Skeletal muscle satellite cell (primary cell): ENCODE results near the gene PEA15.

Experiments
- H3K27me3 ChIP-seq: 2 replicates; pipeline ENCODE4 v1.7.0; 2013; ENCODE audit warnings: low read length; ENCODE audit not compliant: control insufficient read depth, insufficient read depth
- H3K36me3 ChIP-seq: 2 replicates; pipeline ENCODE4 v1.7.0; 2013; ENCODE audit warnings: mild to moderate bottlenecking, control low read depth, low read length; ENCODE audit not compliant: insufficient read depth
- H3K4me1 ChIP-seq: 2 replicates; pipeline ENCODE4 v1.7.0; 2013; ENCODE audit warnings: low read length; ENCODE audit not compliant: control insufficient read depth, insufficient read depth
- H3K4me2 ChIP-seq: 2 replicates; pipeline ENCODE4 v1.7.0; 2013; ENCODE audit warnings: mild to moderate bottlenecking, low read length
- H3K4me3 ChIP-seq: 2 replicates; pipeline ENCODE4 v1.7.0; 2013; ENCODE audit warnings: low read length
- H3K9ac ChIP-seq: 2 replicates; pipeline ENCODE4 v1.7.0; 2013; ENCODE audit warnings: mild to moderate bottlenecking, low read depth, low read length, moderate library complexity
- H3K9me3 ChIP-seq: replicated peaks from 2 replicates; pipeline ENCODE4 v1.7.0; 2013; ENCODE audit warnings: mild to moderate bottlenecking, control low read depth, low read length

Gene PEA15

GRCh38 chr1:160197231-160197630, 8.0 kb upstream of the PEA15 start:
- no peak overlapping the region for H3K4me3 ChIP-seq
- H3K9ac ChIP-seq: no peak overlapping the region
- peaks cover 6% of the 10 kb centered on the region for H3K4me1 ChIP-seq
- H3K36me3 ChIP-seq: no peaks in the 10 kb centered on the region
- no peaks in the 10 kb centered on the region for H3K9me3 ChIP-seq
- no peak overlapping the region for H3K4me2 ChIP-seq
- peaks cover 10% of the 10 kb centered on the region for H3K27me3 ChIP-seq

GRCh38 chr1:160200786-160201185, 4.4 kb upstream of the PEA15 start:
- Histone ChIP-seq H3K36me3 (no peaks in the 10 kb centered on the region), H3K9me3 (no peaks in the 10 kb centered on the region), H3K9ac (no peak overlapping the region), H3K4me3 (no peak overlapping the region), H3K4me1 (peaks cover 4% of the 10 kb centered on the region), H3K27me3 (peaks cover under 1% of the 10 kb centered on the region), H3K4me2 (no peak overlapping the region)

GRCh38 chr1:160204526-160205241, 500 bp upstream of the PEA15 start:
- peak overlapping the region; percentile 79 for H3K4me2 ChIP-seq
- no peaks in the 10 kb centered on the region for H3K9me3 ChIP-seq
- H3K4me3 ChIP-seq: peak overlapping the region; percentile 57
- H3K4me1 ChIP-seq: peaks cover 36% of the 10 kb centered on the region
- peaks cover 30% of the 10 kb centered on the region for H3K36me3 ChIP-seq
- no peaks in the 10 kb centered on the region for H3K27me3 ChIP-seq
- H3K9ac ChIP-seq: peak overlapping the region; percentile 55

GRCh38 chr1:160206036-160206389, 829 bp downstream of the PEA15 start:
- Histone ChIP-seq H3K9me3 (no peaks in the 10 kb centered on the region), H3K4me3 (peak overlapping the region; percentile 99), H3K27me3 (no peaks in the 10 kb centered on the region), H3K4me2 (peak overlapping the region; percentile 98), H3K4me1 (peaks cover 45% of the 10 kb centered on the region), H3K36me3 (peaks cover 43% of the 10 kb centered on the region), H3K9ac (peak overlapping the region; percentile 100)

GRCh38 chr1:160206421-160207117, 1.4 kb downstream of the PEA15 start:
- no peaks in the 10 kb centered on the region for H3K9me3 ChIP-seq
- H3K27me3 ChIP-seq: no peaks in the 10 kb centered on the region
- H3K4me2 ChIP-seq: peak overlapping the region; percentile 98
- H3K36me3 ChIP-seq: peaks cover 49% of the 10 kb centered on the region
- H3K4me3 ChIP-seq: peak overlapping the region; percentile 99
- H3K4me1 ChIP-seq: peaks cover 45% of the 10 kb centered on the region
- peak overlapping the region; percentile 100 for H3K9ac ChIP-seq

- Histone ChIP-seq H3K9ac (peak overlapping the region; percentile 100), H3K36me3 (peaks cover 55% of the 10 kb centered on the region), H3K9me3 (no peaks in the 10 kb centered on the region), H3K4me3 (peak overlapping the region; percentile 99), H3K4me2 (peak overlapping the region; percentile 98), H3K4me1 (peaks cover 45% of the 10 kb centered on the region), H3K27me3 (no peaks in the 10 kb centered on the region)
Observed at GRCh38 chr1:160207118-160207650, 2.0 kb downstream of the PEA15 start.

- Histone ChIP-seq H3K27me3 (no peaks in the 10 kb centered on the region), H3K9me3 (no peaks in the 10 kb centered on the region), H3K4me2 (peak overlapping the region; percentile 98), H3K36me3 (peaks cover 63% of the 10 kb centered on the region), H3K4me1 (peaks cover 45% of the 10 kb centered on the region), H3K4me3 (peak overlapping the region; percentile 99), H3K9ac (peak overlapping the region; percentile 100)
Observed at GRCh38 chr1:160207771-160208556, 2.8 kb downstream of the PEA15 start.

GRCh38 chr1:160208557-160209320, 3.6 kb downstream of the PEA15 start:
- H3K4me1 ChIP-seq: peaks cover 45% of the 10 kb centered on the region
- H3K27me3 ChIP-seq: no peaks in the 10 kb centered on the region
- peak overlapping the region; percentile 100 for H3K9ac ChIP-seq
- H3K36me3 ChIP-seq: peaks cover 69% of the 10 kb centered on the region
- peak overlapping the region; percentile 99 for H3K4me3 ChIP-seq
- peak overlapping the region; percentile 98 for H3K4me2 ChIP-seq
- H3K9me3 ChIP-seq: no peaks in the 10 kb centered on the region

- Histone ChIP-seq H3K4me1 (peaks cover 45% of the 10 kb centered on the region), H3K9me3 (no peaks in the 10 kb centered on the region), H3K4me2 (peak overlapping the region; percentile 98), H3K4me3 (peak overlapping the region; percentile 12), H3K9ac (peak overlapping the region; percentile 100), H3K27me3 (no peaks in the 10 kb centered on the region), H3K36me3 (peaks cover 77% of the 10 kb centered on the region)
Observed at GRCh38 chr1:160209321-160210046, 4.3 kb downstream of the PEA15 start.

- Histone ChIP-seq H3K4me3 (no peak overlapping the region), H3K4me1 (peaks cover 41% of the 10 kb centered on the region), H3K4me2 (no peak overlapping the region), H3K9ac (peak overlapping the region; percentile 23), H3K36me3 (peaks cover 87% of the 10 kb centered on the region), H3K27me3 (no peaks in the 10 kb centered on the region), H3K9me3 (no peaks in the 10 kb centered on the region)
Observed at GRCh38 chr1:160210561-160210960, 5.4 kb downstream of the PEA15 start.
